HepG2 (cell line): ENCODE data around the gene SH3PXD2A. TPM values are rescaled to one million over a fixed set of nuclear protein-coding genes. Genes with fewer than 3 reads are reported as not detected.

Experiments
- ATAC-seq: fragments of 200-7000 bp; cut with Tn5 transposase; 3 replicates; pipeline ENCODE4 v1.9.1; 2020; ENCODE audit warnings: mild to moderate bottlenecking, moderate library complexity
- BruUV-seq: library from RNA; stranded (reverse); fragments of 400-500 nt; replicated peaks from 2 replicates; lab custom pipeline; 2021; lab: Mats Ljungman, UMichigan
- CTCF ChIA-PET: fragments of 300-600 bp; formaldehyde crosslinking; extraction: SDS; loops from one replicate; lab custom pipeline; 2021; ENCODE audit warnings: low total read pairs, inconsistent platforms, low intra/inter-chr PET ratio; lab: Yijun Ruan, JAX
- POLR2A ChIA-PET: fragments of 350-600 bp; sonication (Branson Sonifier 250); formaldehyde crosslinking; loops from one replicate; lab custom pipeline; 2020; ENCODE audit warnings: antibody characterized with exemption, inconsistent platforms; lab: Yijun Ruan, JAX
- DNase-seq: peaks from one replicate; pipeline ENCODE4 v3.0.0-alpha.2; 2015; ENCODE audit warnings: low spot score
- FAIRE-seq: peaks from 3 replicates; lab custom pipeline; 2011; peaks lifted over from hg19 to GRCh38; lab: Jason Lieb, UNC
- H2AFZ ChIP-seq: one replicate; pipeline ENCODE4 v1.6.1; 2011; ENCODE audit warnings: low read length, inconsistent platforms
- H3K27ac ChIP-seq: fragments of 300-600 bp; 3 replicates; pipeline ENCODE4 v1.8.0; 2011; ENCODE audit warnings: mixed run types, mild to moderate bottlenecking, mixed read lengths, low read length, inconsistent platforms; ENCODE audit not compliant: insufficient read depth; ENCODE audit errors: extremely low read length
- H3K27me3 ChIP-seq, 2 experiments: fragments of 200-600 bp in 1 of 2; 2 replicates in 1 of 2; 3 replicates in 1 of 2; pipeline versions ENCODE4 v1.6.0 to v1.8.0; 2011; ENCODE audit warnings: low read length in 2 of 2, mild to moderate bottlenecking in 2 of 2, moderate library complexity in 2 of 2, inconsistent platforms in 1 of 2; ENCODE audit not compliant: insufficient read depth in 2 of 2, control insufficient read depth in 1 of 2
- H3K36me3 ChIP-seq, 2 experiments: fragments of 200-600 bp in 1 of 2; replicated peaks in 1 of 2; 2 replicates in 1 of 2; 3 replicates in 1 of 2; pipeline versions ENCODE4 v1.5.1 to v1.8.0; 2011; ENCODE audit warnings: low read length in 2 of 2, inconsistent platforms in 1 of 2; ENCODE audit not compliant: insufficient read depth in 2 of 2, control insufficient read depth in 1 of 2
- H3K4me1 ChIP-seq: 2 replicates; pipeline ENCODE4 v1.5.1; 2012; ENCODE audit warnings: low read length, inconsistent platforms; ENCODE audit not compliant: insufficient read depth
- H3K4me2 ChIP-seq: 2 replicates; pipeline ENCODE4 v1.6.0; 2011; ENCODE audit warnings: low read depth, low read length, inconsistent platforms
- H3K4me3 ChIP-seq, 3 experiments: fragments of 200-600 bp in 1 of 3; sonication (generic), shearing (Covaris generic) in 1 of 3; replicated peaks in 1 of 3; 2 replicates each; pipeline ENCODE4 v1.5.1; 2011 to 2016; ENCODE audit warnings: low read length in 3 of 3, inconsistent platforms in 2 of 3, low read depth in 2 of 3, mild to moderate bottlenecking in 2 of 3, control low read depth in 1 of 3, mixed read lengths in 1 of 3; ENCODE audit not compliant: insufficient read depth in 1 of 3
- H3K79me2 ChIP-seq: one replicate; pipeline ENCODE4 v1.6.1; 2011; ENCODE audit warnings: low read length, inconsistent platforms; ENCODE audit not compliant: insufficient read depth
- H3K9ac ChIP-seq: 2 replicates; pipeline ENCODE4 v1.6.0; 2011; ENCODE audit warnings: mild to moderate bottlenecking, low read depth, low read length, inconsistent platforms; ENCODE audit not compliant: insufficient read depth
- H3K9me3 ChIP-seq: 2 replicates; pipeline ENCODE4 v1.5.1; 2012; ENCODE audit warnings: mild to moderate bottlenecking, low read length
- H4K20me1 ChIP-seq: 2 replicates; pipeline ENCODE4 v1.6.0; 2011; ENCODE audit warnings: inconsistent platforms, mild to moderate bottlenecking, low read length, moderate library complexity; ENCODE audit not compliant: insufficient read depth
- ARID2 ChIP-seq: sonication (generic); formaldehyde crosslinking; IDR thresholded peaks from 2 replicates; pipeline ENCODE4 v1.8.1; 2022; ENCODE audit warnings: mild to moderate bottlenecking, missing genetic modification reagents, borderline replicate concordance
- ARNT ChIP-seq: fragments of 450-650 bp; IDR thresholded peaks from 2 replicates; pipeline ENCODE4 v1.6.1; 2017
- HCFC1 ChIP-seq: fragments of 150-350 bp; IDR thresholded peaks from 2 replicates; pipeline ENCODE4 v1.6.1; 2014; ENCODE audit warnings: low read depth, low read length
- ZFYVE20 ChIP-seq: sonication (generic); formaldehyde crosslinking; IDR thresholded peaks from 2 replicates; pipeline ENCODE4 v1.8.0; 2023; ENCODE audit warnings: low read depth, mild to moderate bottlenecking, moderate library complexity, missing genetic modification reagents, borderline replicate concordance
- ZMYM3 ChIP-seq: sonication (generic); formaldehyde crosslinking; IDR thresholded peaks from 2 replicates; pipeline ENCODE4 v1.5.1; 2020; ENCODE audit warnings: mild to moderate bottlenecking, missing genetic modification reagents
- ZNF564 ChIP-seq: sonication (generic); formaldehyde crosslinking; IDR thresholded peaks from 2 replicates; pipeline ENCODE4 v1.8.1; 2023; ENCODE audit warnings: mild to moderate bottlenecking, missing genetic modification reagents
- ZNF816 ChIP-seq: sonication (generic); formaldehyde crosslinking; IDR thresholded peaks from 2 replicates; pipeline ENCODE4 v1.8.0; 2022; ENCODE audit warnings: missing genetic modification reagents, mild to moderate bottlenecking, borderline replicate concordance
- WGBS: methylation state at CpG from one replicate; pipeline ENCODE4 v1.1.6; 2017; ENCODE audit warnings: low lambda C conversion rate; 5-methylcytosine and 5-hydroxymethylcytosine counted together
- in situ Hi-C: cut with HindIII; loops from 2 replicates; pipeline ENCODE4 v1.10.0; 2017; ENCODE audit warnings: low pct_unique_long_range_greater_than_20kb; ENCODE audit not compliant: extremely low pct_ligation_motif_present
- intact Hi-C: fragments of 100-400 bp; cut with micrococcal nuclease; formaldehyde crosslinking; loops from one replicate; pipeline ENCODE4 v1.10.0; 2022; ENCODE audit not compliant: unreplicated experiment
- polyA plus RNA-seq, 8 experiments: library from polyadenylated mRNA; depleted of rRNA in 3 of 8; stranded (reverse) in 7 of 8; unstranded in 1 of 8; fragments of >200 nt; fragmentation: Illumina TruSeq in 4 of 8; extraction: Trizol in 4 of 8; gene quantifications; 2 replicates each; pipeline versions ENCODE4 v1.2.1 to v1.2.3, GENCODE V29; 2011 to 2016; ENCODE audit warnings: low read depth in 4 of 8, missing spikeins in 1 of 8, mixed read lengths in 1 of 8; ENCODE audit not compliant: insufficient read depth in 1 of 8
- total RNA-seq, 5 experiments: library from RNA; depleted of rRNA; stranded (reverse); fragments of >200 nt; fragmentation: Illumina TruSeq; extraction: Trizol; gene quantifications; 2 replicates each; pipeline ENCODE4 v1.2.3, GENCODE V29; 2016; ENCODE audit warnings: low read depth in 1 of 5

SH3PXD2A gene
- total and polyA plus RNA-seq, 2 of the 13 experiments (the other 11 are each of a cell fraction or from before 2014, with no cell fraction given) = 11.1 to 11.3 TPM

DNA sequence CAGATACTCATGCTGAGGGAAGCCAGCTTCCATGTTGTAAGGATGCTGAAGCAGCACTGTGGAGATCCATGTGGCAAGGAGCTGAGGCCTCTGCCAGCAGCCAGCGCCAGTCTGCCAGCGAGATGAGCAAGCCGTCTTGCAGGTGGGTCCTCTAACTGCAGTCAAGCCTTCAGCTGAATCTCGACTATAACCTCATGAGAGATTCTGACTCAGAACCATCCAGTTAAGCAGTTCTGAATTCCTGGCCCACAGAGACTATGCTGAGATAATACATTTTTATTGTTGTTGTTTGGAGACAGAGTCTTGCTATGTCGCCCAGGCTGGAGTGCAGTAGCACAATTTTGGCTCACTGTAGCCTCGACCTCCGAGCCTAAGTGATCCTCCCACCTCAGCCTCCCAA, 105.6 kb downstream of the SH3PXD2A start:
- CTCF ChIA-PET = no interaction called here
- no peak for ATAC-seq
- Histone ChIP-seq H2AFZ (no peak overlapping the region), H3K79me2 (no peaks in the 10 kb centered on the region), H3K9me3 (no peaks in the 10 kb centered on the region), H4K20me1 (peaks cover 4% of the 10 kb centered on the region; the same call in 1 of the 2 replicates), H3K4me2 (no peak overlapping the region), H3K4me1 (peaks cover 13% of the 10 kb centered on the region), H3K4me3 (no peak overlapping the region), H3K9ac (no peak overlapping the region), H3K27ac (no peak overlapping the region), H3K27me3 (no peaks in the 10 kb centered on the region), H3K36me3 (peaks cover 15 to 26% of the 10 kb centered on the region in 2 experiments; a peak in 3 of 5 replicates)
- in situ Hi-C loops = no loop called here
- 91% methylated on average over 7 of the region's 7 CpGs for WGBS
- BruUV-seq = no TSS peak
- POLR2A ChIA-PET = no interaction called here
- FAIRE-seq = no peak
- no peak for DNase-seq
- TF ChIP-seq HCFC1 (no peak), ZFYVE20 (CRISPR knock-in tag) (no peak), ZNF564 (CRISPR knock-in tag) (no peak), ZNF816 (CRISPR knock-in tag) (no peak), ARNT (no peak), ZMYM3 (CRISPR knock-in tag) (no peak)
- intact Hi-C loops = no loop called here

DNA sequence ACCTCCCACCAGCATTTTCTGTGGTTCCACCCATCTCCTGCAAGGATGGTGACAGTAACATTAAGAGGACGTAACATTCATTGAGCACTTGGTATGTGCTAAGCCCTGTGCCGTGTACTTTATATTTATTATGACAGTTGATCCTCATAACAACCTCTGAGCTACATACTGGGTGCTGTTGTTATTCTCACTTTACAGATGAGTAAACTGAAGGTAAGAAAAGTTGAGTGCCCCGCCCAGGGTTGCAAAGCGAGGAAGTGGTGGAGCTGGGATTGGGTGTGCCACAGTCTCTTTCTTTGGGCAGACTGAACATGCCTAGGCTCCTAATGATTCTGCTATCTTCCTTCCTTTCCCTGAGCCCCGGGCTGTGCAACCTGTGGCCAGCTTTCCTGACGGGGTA, 107.4 kb downstream of the SH3PXD2A start:
- Histone ChIP-seq H2AFZ (no peak overlapping the region), H3K4me2 (no peak overlapping the region), H3K27ac (no peak overlapping the region), H3K4me3 (no peak overlapping the region), H3K9ac (no peak overlapping the region), H3K9me3 (no peaks in the 10 kb centered on the region), H3K27me3 (no peaks in the 10 kb centered on the region), H3K4me1 (peaks cover 13% of the 10 kb centered on the region), H3K36me3 (peaks cover 14 to 29% of the 10 kb centered on the region in 2 experiments; a peak in 3 of 5 replicates), H4K20me1 (peaks cover 4% of the 10 kb centered on the region; the same call in 1 of the 2 replicates), H3K79me2 (no peaks in the 10 kb centered on the region)
- in situ Hi-C loops (no loop called here), intact Hi-C loops (no loop called here)
- DNase-seq = no peak
- ATAC-seq = no peak
- no peak for TF ChIP-seq ARID2
- CTCF ChIA-PET = no interaction called here
- WGBS = 98% methylated on average over 6 of the region's 6 CpGs
- BruUV-seq = no TSS peak
- FAIRE-seq = no peak
- POLR2A ChIA-PET = no interaction called here
